Cardiac muscle cell (in vitro differentiated cells and primary cell): Measurements from ENCODE around the gene UBP1. TPM values are rescaled to one million over a fixed set of nuclear protein-coding genes. Genes with fewer than 3 reads are reported as not detected.

Experiments
- DNase-seq, 2 donors: peaks; one replicate each; pipeline versions ENCODE4 v3.0.0 to v3.0.0-alpha.2; 2010 to 2017; ENCODE audit warnings: low read depth in 1 of 2, low spot score in 1 of 2
- H3K27ac ChIP-seq: fragments of 200-600 bp; sonication (generic); 2 replicates; pipeline ENCODE4 v1.5.1; 2016
- H3K27me3 ChIP-seq: fragments of 200-600 bp; sonication (generic); 2 replicates; pipeline ENCODE4 v1.6.0; 2016; ENCODE audit warnings: control low read depth
- H3K36me3 ChIP-seq: fragments of 200-600 bp; sonication (generic); 2 replicates; pipeline ENCODE4 v1.5.1; 2016; ENCODE audit warnings: control low read depth
- H3K4me1 ChIP-seq: fragments of 200-600 bp; sonication (generic); 2 replicates; pipeline ENCODE4 v1.8.1; 2017; ENCODE audit warnings: low read depth, mild to moderate bottlenecking, mixed run types
- H3K4me3 ChIP-seq: fragments of 200-600 bp; sonication (generic); 2 replicates; pipeline ENCODE4 v1.5.1; 2016; ENCODE audit warnings: mild to moderate bottlenecking
- H3K9me3 ChIP-seq: fragments of 200-600 bp; sonication (generic); 2 replicates; pipeline ENCODE4 v1.5.1; 2017; ENCODE audit warnings: low read depth, mild to moderate bottlenecking, control low read depth
- CTCF ChIP-seq: IDR thresholded peaks from 2 replicates; pipeline ENCODE4 v1.5.1; 2012; ENCODE audit warnings: low read depth, mild to moderate bottlenecking, low read length
- polyA plus RNA-seq: library from polyadenylated mRNA; unstranded; fragments of >200 nt; fragmentation: Nextera tagmentation; extraction: Ambion mirVana; gene quantifications from 2 replicates; pipeline ENCODE4 v1.2.1, GENCODE V29; 2016
- total RNA-seq: library from RNA; depleted of rRNA; stranded (reverse); fragments of >200 nt; gene quantifications from 2 replicates; pipeline ENCODE4 v1.2.3, GENCODE V29; 2016

UBP1 gene
- total and polyA plus RNA-seq, 2 experiments from 2014 or later, result 39.0 to 51.5 TPM

- no peak for DNase-seq
- Histone ChIP-seq H3K27me3 (no peaks in the 10 kb centered on the region), H3K36me3 (peaks cover 81% of the 10 kb centered on the region), H3K4me1 (no peaks in the 10 kb centered on the region), H3K4me3 (no peak overlapping the region), H3K9me3 (no peaks in the 10 kb centered on the region), H3K27ac (no peak overlapping the region)
- TF ChIP-seq CTCF, result no peak
Measured at GRCh38 chr3:33394403-33395054, 45.7 kb downstream of the UBP1 start.

- DNase-seq, result peak in 1 of 2 donors; percentile 72
- Histone ChIP-seq H3K4me3 (no peak overlapping the region), H3K4me1 (no peaks in the 10 kb centered on the region), H3K27ac (no peak overlapping the region), H3K36me3 (peaks cover 76% of the 10 kb centered on the region), H3K9me3 (no peaks in the 10 kb centered on the region), H3K27me3 (no peaks in the 10 kb centered on the region)
- no peak for TF ChIP-seq CTCF
Measured at GRCh38 chr3:33392703-33393125, 47.5 kb downstream of the UBP1 start.

GRCh38 chr3:33392144-33392543, 48.1 kb downstream of the UBP1 start:
- DNase-seq, result no peak
- H3K4me3 ChIP-seq, result no peak overlapping the region
- no peak for TF ChIP-seq CTCF
- H3K27ac ChIP-seq, result no peak overlapping the region
- no peaks in the 10 kb centered on the region for H3K9me3 ChIP-seq
- H3K27me3 ChIP-seq, result no peaks in the 10 kb centered on the region
- H3K36me3 ChIP-seq, result peaks cover 72% of the 10 kb centered on the region
- H3K4me1 ChIP-seq, result no peaks in the 10 kb centered on the region

GRCh38 chr3:33391255-33391995, 48.8 kb downstream of the UBP1 start:
- Histone ChIP-seq H3K36me3 (peaks cover 72% of the 10 kb centered on the region), H3K27me3 (no peaks in the 10 kb centered on the region), H3K27ac (peak overlapping the region; percentile 42), H3K4me1 (no peaks in the 10 kb centered on the region), H3K4me3 (no peak overlapping the region), H3K9me3 (no peaks in the 10 kb centered on the region)
- TF ChIP-seq CTCF, result no peak
- no peak for DNase-seq

- DNase-seq, result no peak
- no peak for TF ChIP-seq CTCF
- no peak overlapping the region for H3K4me3 ChIP-seq
- peaks cover 67% of the 10 kb centered on the region for H3K36me3 ChIP-seq
- H3K4me1 ChIP-seq, result no peaks in the 10 kb centered on the region
- no peaks in the 10 kb centered on the region for H3K9me3 ChIP-seq
- H3K27ac ChIP-seq, result no peak overlapping the region
- no peaks in the 10 kb centered on the region for H3K27me3 ChIP-seq
Measured at GRCh38 chr3:33389908-33390307, 50.3 kb downstream of the UBP1 start.
